ENCODE results near the gene GPR161.
"Not testable (repeated sequence)": the region's sequence is repeated elsewhere in the genome, so short reads cannot be mapped to it uniquely, and the experiment has no call there.

GPR161 gene

DNA sequence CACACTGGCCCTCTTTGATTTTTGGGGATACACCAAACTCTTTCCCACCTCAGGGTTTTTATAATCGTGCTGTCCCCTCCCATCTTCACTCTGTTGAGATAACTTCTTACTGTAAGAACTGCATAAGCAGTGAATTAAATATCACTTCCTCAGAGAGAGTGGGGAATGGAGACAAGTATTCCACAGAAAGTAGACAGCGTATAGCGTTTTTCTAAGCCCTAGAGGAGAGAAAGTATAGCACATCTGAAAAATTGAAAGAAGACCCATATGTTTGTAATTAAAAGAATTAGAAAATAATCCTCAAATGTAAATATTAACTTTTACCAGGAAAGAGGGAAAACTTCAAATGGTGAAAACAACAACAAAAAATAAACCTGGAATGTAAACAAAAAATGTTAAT, 67.3 kb downstream of the GPR161 start:
- in situ Hi-C loops (cut with HindIII; ENCODE audit: low pct_ligation_motif_present, low pct_unique_long_range_greater_than_20kb, low sequenced_read_pairs): no loop called here
- DNase-seq: no peak

- no peak for DNase-seq
- in situ Hi-C loops (cut with HindIII; ENCODE audit: low pct_ligation_motif_present, low pct_unique_long_range_greater_than_20kb, low sequenced_read_pairs): no loop called here
Measured at GRCh38 chr1:168065506-168065905, 71.2 kb downstream of the GPR161 start.

DNA sequence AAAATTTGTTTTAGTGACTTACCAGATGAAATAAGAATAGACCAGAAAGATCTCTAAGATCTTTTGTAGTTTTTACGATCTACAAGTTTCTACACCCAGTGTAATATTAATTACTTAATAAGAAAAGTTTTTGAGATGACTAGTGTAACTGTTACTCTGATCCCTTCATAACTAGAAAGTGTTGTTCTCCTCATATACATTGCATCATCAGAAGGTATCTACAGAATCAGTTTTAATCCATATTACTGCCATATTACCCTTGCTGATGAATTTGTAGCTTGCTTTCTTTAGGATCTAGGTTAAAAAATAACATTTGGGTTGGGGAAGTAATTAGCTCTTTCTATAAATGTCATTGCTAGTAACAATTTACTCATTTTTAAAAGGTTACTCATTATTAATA, 72.5 kb downstream of the GPR161 start:
- no peak for DNase-seq
- in situ Hi-C loops (cut with HindIII; ENCODE audit: low pct_ligation_motif_present, low pct_unique_long_range_greater_than_20kb, low sequenced_read_pairs): no loop called here

DNA sequence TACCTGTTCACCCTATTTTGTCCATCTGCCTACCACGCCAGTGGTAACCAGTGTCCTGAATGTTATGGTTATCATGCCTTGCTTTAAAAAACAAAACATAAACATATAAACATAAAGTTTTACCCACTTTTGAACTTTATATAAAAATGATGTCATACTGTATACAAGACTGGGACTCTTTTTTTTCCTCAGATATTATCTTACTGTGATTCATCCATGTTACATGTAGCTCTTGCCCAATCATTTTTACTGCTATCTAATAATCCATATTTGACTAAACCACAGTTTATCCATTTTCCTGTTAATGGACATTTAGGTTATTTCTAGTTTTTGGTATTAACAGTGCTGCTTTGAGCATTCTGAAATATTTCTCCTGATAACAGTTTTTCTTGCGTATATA, 78.8 kb downstream of the GPR161 start:
- in situ Hi-C loops (cut with HindIII; ENCODE audit: low pct_ligation_motif_present, low pct_unique_long_range_greater_than_20kb, low sequenced_read_pairs): no loop called here
- DNase-seq: no peak

GRCh38 chr1:168057355-168057754, 79.4 kb downstream of the GPR161 start:
- DNase-seq: no peak
- in situ Hi-C loops (cut with HindIII; ENCODE audit: low pct_ligation_motif_present, low pct_unique_long_range_greater_than_20kb, low sequenced_read_pairs): no loop called here

DNA sequence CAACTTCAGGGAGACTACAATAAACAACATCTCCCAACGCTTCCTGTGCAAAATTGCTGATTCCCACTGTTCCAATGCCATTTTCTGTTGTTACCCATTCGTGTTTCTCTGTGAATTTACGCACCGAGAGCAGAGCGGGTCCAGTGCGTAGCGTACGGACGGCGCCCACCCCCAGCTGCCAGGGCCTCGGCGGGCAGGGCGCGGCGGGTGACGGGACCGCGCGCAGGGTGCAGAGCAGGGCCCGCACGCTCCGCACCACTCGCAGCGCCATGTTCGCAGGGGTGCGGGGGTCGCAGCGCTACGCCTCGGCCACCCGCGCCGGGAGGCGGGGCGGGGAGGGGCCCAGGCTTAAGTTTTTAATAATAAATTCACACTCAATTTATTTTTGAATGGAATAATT, 80.6 kb downstream of the GPR161 start:
- in situ Hi-C loops (cut with HindIII; ENCODE audit: low pct_ligation_motif_present, low pct_unique_long_range_greater_than_20kb, low sequenced_read_pairs); DNase-seq: not testable (repeated sequence)

DNA sequence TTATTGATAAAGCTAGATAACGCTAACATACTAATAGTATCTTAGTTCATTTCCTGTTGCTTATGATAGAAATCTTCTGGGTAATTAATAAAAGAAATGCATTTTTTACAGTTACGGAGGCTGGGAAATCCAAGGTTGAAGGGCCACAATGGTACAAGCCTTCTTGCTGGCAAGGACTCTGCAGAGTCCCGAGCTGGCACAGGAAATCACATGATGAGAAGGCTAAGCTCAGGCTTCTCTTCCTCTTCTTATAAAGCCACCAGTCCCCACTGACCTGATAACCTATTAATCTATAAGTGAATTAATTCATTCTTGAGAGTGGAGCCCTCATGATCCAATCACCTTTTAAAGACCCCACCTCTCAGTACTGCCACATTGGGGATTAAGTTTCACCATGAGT, 82.6 kb downstream of the GPR161 start:
- in situ Hi-C loops (cut with HindIII; ENCODE audit: low pct_ligation_motif_present, low pct_unique_long_range_greater_than_20kb, low sequenced_read_pairs): no loop called here
- no peak for DNase-seq

- no peak for DNase-seq
- in situ Hi-C loops (cut with HindIII; ENCODE audit: low pct_ligation_motif_present, low pct_unique_long_range_greater_than_20kb, low sequenced_read_pairs): no loop called here
Measured at GRCh38 chr1:168053681-168054080, 83.0 kb downstream of the GPR161 start.

DNA sequence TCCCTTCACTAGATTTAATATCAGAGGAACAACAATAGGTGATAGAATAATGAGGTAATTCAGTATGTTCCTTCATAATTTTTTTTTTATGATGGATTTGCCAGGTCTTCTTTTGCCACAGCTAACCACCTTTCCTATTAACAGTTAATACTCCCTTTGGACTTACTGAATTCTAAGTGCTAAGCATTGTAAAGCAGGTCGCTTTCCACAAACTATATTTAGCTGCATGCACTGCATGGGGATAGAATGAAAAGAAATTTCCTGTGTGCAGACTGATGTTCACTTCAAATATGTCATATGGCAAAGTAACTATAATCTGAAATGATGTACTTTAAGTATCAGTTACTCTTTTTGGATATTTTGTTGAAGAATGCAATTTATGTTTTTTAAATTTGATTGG, 85.8 kb downstream of the GPR161 start:
- in situ Hi-C loops (cut with HindIII; ENCODE audit: low pct_ligation_motif_present, low pct_unique_long_range_greater_than_20kb, low sequenced_read_pairs): no loop called here
- DNase-seq: no peak

DNA sequence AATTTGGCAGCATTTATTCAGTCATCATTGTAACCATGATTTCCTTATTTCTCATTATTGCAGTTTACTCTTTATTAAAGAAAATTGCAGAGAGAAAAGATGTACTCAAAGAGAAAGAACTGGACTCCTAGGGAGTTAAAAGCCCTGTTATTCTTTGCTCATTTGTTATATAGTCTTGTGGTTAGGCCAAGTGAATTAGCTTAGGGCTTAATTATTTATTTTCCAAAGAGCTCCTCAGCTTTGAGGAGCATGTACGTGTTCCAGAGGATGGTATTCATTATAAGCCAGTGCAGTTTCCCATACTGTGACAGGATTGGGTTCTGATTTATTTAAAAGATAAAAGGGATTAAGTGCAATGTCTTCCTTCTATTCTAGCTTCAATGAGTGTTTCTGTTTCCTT, 86.4 kb downstream of the GPR161 start:
- DNase-seq: no peak
- in situ Hi-C loops (cut with HindIII; ENCODE audit: low pct_ligation_motif_present, low pct_unique_long_range_greater_than_20kb, low sequenced_read_pairs): no loop called here

DNA sequence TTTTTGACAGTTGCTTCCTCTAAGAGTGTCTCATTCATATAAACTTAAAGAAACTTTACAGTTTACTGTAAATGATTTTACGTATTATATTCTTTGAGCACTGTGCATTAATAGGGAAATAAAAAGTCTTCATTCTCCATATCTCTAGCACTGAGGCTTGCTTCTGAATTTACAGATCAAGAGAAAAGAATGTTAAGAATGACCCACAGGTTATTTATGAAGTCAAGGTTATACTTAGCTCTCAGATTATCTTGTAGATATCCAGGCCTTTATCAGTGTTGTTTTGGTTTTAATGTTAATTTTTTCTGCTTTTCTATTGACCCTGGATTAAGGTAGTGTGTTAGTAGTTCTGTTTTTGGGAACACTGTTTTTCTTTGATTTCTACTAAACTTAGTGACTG, 91.4 kb downstream of the GPR161 start:
- in situ Hi-C loops (cut with HindIII; ENCODE audit: low pct_ligation_motif_present, low pct_unique_long_range_greater_than_20kb, low sequenced_read_pairs): no loop called here

DNA sequence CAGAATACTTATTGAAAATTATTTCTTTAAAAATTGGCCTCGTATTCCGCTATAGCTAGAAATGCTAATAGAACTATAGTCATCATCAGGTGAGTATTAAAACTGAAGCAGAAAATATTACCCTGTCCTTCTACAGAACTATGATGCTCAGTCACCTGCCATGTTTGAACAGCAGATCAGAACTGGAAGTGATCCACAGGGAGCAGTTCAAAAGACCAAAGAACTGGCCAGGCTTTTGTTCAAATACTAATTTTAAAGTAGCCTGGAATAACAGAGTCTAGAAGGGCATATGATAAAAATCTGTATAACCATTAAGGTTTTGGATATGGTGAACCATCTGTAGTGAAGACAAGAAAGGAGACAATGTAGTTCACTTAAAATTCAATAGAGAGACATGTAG, 94.4 kb downstream of the GPR161 start:
- no peak for DNase-seq
- in situ Hi-C loops (cut with HindIII; ENCODE audit: low pct_ligation_motif_present, low pct_unique_long_range_greater_than_20kb, low sequenced_read_pairs): no loop called here

More for the DNA sequence above, 91.4 kb downstream of the GPR161 start:
- no peak for DNase-seq

DNA sequence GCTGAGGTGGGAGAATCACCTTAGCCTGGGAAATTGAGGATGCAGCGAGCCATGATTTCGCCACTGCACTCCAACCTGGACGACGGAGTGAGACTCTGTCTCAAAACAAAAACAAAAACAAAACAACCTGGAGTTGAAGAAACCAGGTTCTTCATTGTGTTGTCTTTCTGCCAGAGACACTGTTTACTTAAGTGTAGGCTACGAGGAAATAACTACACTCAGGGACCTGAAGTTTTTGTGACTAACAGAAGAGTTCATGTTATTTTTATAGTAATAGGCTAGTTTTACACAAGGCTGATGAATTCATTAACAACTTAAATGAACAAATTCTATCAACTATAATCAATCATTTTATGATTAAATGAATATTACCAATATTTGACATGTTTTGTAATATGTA, 101.4 kb downstream of the GPR161 start:
- DNase-seq: no peak
- in situ Hi-C loops (cut with HindIII; ENCODE audit: low pct_ligation_motif_present, low pct_unique_long_range_greater_than_20kb, low sequenced_read_pairs): no loop called here

GRCh38 chr1:168032029-168032428, 104.7 kb downstream of the GPR161 start:
- in situ Hi-C loops (cut with HindIII; ENCODE audit: low pct_ligation_motif_present, low pct_unique_long_range_greater_than_20kb, low sequenced_read_pairs): no loop called here
- no peak for DNase-seq

DNA sequence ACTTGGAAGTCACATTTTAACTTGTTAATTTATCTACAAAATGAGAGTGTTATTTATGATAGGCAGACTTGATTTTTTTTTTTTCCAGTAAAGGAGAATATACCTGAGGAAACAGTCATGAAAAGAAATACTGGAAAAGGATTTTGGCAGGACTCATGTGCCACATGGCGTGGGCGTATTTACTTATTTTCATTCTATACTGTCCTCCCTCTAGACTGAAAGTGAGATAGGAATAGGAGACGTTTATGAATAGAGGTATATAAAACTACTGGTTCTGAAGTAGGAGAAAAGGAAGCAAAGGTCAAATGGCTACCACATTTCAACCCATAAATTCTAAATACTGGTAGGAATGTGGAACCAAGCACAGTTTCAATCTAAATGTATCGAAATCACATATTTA, 105.1 kb downstream of the GPR161 start:
- DNase-seq: no peak
- in situ Hi-C loops (cut with HindIII; ENCODE audit: low pct_ligation_motif_present, low pct_unique_long_range_greater_than_20kb, low sequenced_read_pairs): no loop called here

GRCh38 chr1:168031198-168031597, 105.5 kb downstream of the GPR161 start:
- no peak for DNase-seq
- in situ Hi-C loops (cut with HindIII; ENCODE audit: low pct_ligation_motif_present, low pct_unique_long_range_greater_than_20kb, low sequenced_read_pairs): no loop called here

Measured in ACHN (cell line).